HG03103 (cell line): Measurements from ENCODE around the gene CBLN1.
"Not testable (repeated sequence)": the region's sequence is repeated elsewhere in the genome, so short reads cannot be mapped to it uniquely, and the experiment has no call there.

ENCODE experiments used
- ATAC-seq: cut with Tn5 transposase; IDR thresholded peaks from one replicate; pipeline ENCODE4 v1.9.1; 2021; ENCODE audit warnings: low read depth; ENCODE audit not compliant: unreplicated experiment

CBLN1 gene

GRCh38 chr16:49277766-49278566 is 3.7 kb downstream of the CBLN1 start:
- ATAC-seq = no peak

- no peak for ATAC-seq
Measured at GRCh38 chr16:49277386-49277742, 4.3 kb downstream of the CBLN1 start.

GRCh38 chr16:49276646-49277385 is 4.8 kb downstream of the CBLN1 start:
- no peak for ATAC-seq

GRCh38 chr16:49275870-49276269 is 5.8 kb downstream of the CBLN1 start:
- ATAC-seq = no peak

- no peak for ATAC-seq
Measured at GRCh38 chr16:49275050-49275730, 6.4 kb downstream of the CBLN1 start.

- no peak for ATAC-seq
Measured at GRCh38 chr16:49274591-49274990, 7.0 kb downstream of the CBLN1 start.

GRCh38 chr16:49273771-49274170 is 7.9 kb downstream of the CBLN1 start:
- ATAC-seq = no peak

GRCh38 chr16:49271363-49271762 is 10.3 kb downstream of the CBLN1 start:
- ATAC-seq = no peak

GRCh38 chr16:49269201-49269600 is 12.4 kb downstream of the CBLN1 start:
- ATAC-seq = no peak

GRCh38 chr16:49268667-49269066 is 13.0 kb downstream of the CBLN1 start:
- no peak for ATAC-seq

- no peak for ATAC-seq
Measured at GRCh38 chr16:49262501-49262900, 19.1 kb downstream of the CBLN1 start.

- no peak for ATAC-seq
Measured at GRCh38 chr16:49261930-49262329, 19.7 kb downstream of the CBLN1 start.

GRCh38 chr16:49260956-49261530 is 20.6 kb downstream of the CBLN1 start:
- ATAC-seq = no peak

- ATAC-seq = no peak
Measured at GRCh38 chr16:49260253-49260652, 21.4 kb downstream of the CBLN1 start.

GRCh38 chr16:49259330-49259729 is 22.3 kb downstream of the CBLN1 start:
- ATAC-seq = no peak

GRCh38 chr16:49250689-49251088 is 30.9 kb downstream of the CBLN1 start:
- no peak for ATAC-seq

GRCh38 chr16:49248227-49248626 is 33.4 kb downstream of the CBLN1 start:
- no peak for ATAC-seq

- no peak for ATAC-seq
Measured at GRCh38 chr16:49236216-49236615, 45.4 kb downstream of the CBLN1 start.

GRCh38 chr16:49228335-49228734 is 53.3 kb downstream of the CBLN1 start:
- not testable (repeated sequence) for ATAC-seq
